Measurements from ENCODE around the gene LTA4H. TPM values are rescaled to one million over a fixed set of nuclear protein-coding genes. Genes with fewer than 3 reads are reported as not detected.

The LTA4H gene
- total RNA-seq, 1 donor: 160 TPM

- H3K4me1 ChIP-seq (ENCODE audit: insufficient read depth, low read length): peaks cover 56% of the 10 kb centered on the region
- H3K4me3 ChIP-seq (ENCODE audit: low read length): no peak overlapping the region
- no peaks in the 10 kb centered on the region for H3K27me3 ChIP-seq (ENCODE audit: insufficient read depth, low read length)
- no peaks in the 10 kb centered on the region for H3K9me3 ChIP-seq (ENCODE audit: low read depth, low read length)
Observed at GRCh38 chr12:95994476-95994875, 40.9 kb downstream of the LTA4H start.

- H3K4me1 ChIP-seq (ENCODE audit: insufficient read depth, low read length): peaks cover 54% of the 10 kb centered on the region
- no peaks in the 10 kb centered on the region for H3K27me3 ChIP-seq (ENCODE audit: insufficient read depth, low read length)
- H3K4me3 ChIP-seq (ENCODE audit: low read length): no peak overlapping the region
- H3K9me3 ChIP-seq (ENCODE audit: low read depth, low read length): no peaks in the 10 kb centered on the region
Observed at GRCh38 chr12:95993907-95994306, 41.5 kb downstream of the LTA4H start.

GRCh38 chr12:95990136-95990535, 45.3 kb downstream of the LTA4H start:
- H3K4me1 ChIP-seq (ENCODE audit: insufficient read depth, low read length): peaks cover 19% of the 10 kb centered on the region
- no peaks in the 10 kb centered on the region for H3K9me3 ChIP-seq (ENCODE audit: low read depth, low read length)
- no peak overlapping the region for H3K4me3 ChIP-seq (ENCODE audit: low read length)
- H3K27me3 ChIP-seq (ENCODE audit: insufficient read depth, low read length): no peaks in the 10 kb centered on the region

- Histone ChIP-seq H3K27me3 (ENCODE audit: insufficient read depth, low read length) (no peaks in the 10 kb centered on the region), H3K9me3 (ENCODE audit: low read depth, low read length) (no peaks in the 10 kb centered on the region), H3K4me1 (ENCODE audit: insufficient read depth, low read length) (peaks cover 14% of the 10 kb centered on the region), H3K4me3 (ENCODE audit: low read length) (no peak overlapping the region)
Observed at GRCh38 chr12:95989504-95990123, 45.8 kb downstream of the LTA4H start.

DNA sequence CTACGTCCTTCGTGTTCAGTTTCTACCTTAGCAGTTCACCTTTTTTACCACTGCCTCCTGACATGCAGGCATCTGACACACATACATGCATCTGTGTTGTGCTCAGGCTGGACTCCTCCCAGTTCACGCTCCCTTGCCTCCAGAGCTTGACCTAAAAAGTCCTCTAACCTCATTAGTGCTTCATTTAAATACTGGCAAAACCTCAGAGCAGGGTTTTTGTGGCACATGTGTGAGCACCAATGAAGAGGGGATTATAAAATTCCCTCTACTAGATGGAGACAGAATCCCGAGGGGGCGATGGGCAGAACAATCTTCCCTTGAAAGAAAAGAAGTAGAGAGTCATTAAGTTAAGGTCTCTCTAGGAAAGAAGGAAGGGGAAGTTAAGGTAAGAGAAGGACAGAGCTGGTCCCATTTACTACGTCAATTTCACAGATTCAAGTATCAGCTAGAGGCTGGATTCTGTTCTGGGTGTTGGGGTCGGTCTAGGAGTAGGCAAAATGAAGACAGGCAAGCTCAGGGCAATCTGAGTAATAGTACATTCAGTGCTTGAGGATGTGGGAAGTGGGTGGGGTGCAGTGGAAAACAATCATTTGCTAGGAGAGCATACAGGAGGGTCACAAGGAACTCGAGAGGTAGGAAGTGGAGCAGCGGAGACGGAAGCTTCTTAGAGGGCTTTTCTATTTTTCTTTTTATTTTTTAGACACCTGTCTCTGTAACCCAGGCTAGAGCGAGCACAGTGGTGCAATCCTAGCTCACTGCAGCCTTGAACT, 46.7 kb downstream of the LTA4H start:
- no peaks in the 10 kb centered on the region for H3K27me3 ChIP-seq (ENCODE audit: insufficient read depth, low read length)
- H3K4me3 ChIP-seq (ENCODE audit: low read length): no peak overlapping the region
- no peaks in the 10 kb centered on the region for H3K9me3 ChIP-seq (ENCODE audit: low read depth, low read length)
- H3K4me1 ChIP-seq (ENCODE audit: insufficient read depth, low read length): peaks cover 6% of the 10 kb centered on the region

DNA sequence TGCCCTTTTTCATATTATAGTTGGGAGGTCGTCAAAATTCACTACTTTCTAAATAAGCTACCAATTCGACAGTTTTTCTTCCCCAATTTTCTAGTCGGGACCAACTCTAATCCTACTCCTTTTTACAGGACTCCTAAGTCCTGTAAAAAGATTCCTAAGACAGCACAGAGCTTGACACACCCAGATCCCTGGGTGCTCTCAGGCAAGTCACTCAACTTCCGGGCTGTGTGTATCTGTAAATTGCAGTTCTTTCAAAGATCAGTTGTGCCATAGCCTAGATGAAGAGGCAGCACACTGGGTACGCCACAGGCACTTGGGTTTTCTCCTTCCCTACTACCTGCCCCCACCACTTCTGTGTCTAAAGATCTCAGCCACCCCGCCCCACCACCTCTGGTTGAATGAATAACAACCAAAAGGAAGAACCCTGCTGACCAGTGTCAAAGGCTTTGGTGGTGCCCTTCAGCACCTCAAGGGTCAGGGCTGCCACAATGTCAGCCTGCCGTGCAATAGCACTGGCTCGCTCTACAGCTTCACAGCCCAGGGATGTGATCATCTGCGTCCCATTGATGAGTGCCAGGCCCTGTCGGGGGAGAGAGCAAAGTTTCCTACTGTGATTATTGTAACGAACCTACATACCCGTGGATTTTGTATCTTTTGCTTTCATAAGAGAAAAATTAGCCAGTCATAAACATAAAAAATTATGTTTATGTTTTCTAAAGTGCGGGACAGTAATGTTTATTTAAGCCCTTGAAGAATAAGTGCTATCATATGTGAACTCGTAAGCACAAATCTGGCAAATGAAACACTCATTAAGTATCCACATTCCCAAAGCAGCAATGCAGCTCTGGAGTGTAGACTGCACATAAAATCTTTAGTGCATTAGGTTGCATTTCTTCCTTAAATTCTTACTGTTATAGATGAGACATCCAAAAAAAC, 48.5 kb downstream of the LTA4H start:
- H3K27me3 ChIP-seq (ENCODE audit: insufficient read depth, low read length): no peaks in the 10 kb centered on the region
- H3K9me3 ChIP-seq (ENCODE audit: low read depth, low read length): no peaks in the 10 kb centered on the region
- no peak overlapping the region for H3K4me3 ChIP-seq (ENCODE audit: low read length)
- peaks cover 6% of the 10 kb centered on the region for H3K4me1 ChIP-seq (ENCODE audit: insufficient read depth, low read length)

DNA sequence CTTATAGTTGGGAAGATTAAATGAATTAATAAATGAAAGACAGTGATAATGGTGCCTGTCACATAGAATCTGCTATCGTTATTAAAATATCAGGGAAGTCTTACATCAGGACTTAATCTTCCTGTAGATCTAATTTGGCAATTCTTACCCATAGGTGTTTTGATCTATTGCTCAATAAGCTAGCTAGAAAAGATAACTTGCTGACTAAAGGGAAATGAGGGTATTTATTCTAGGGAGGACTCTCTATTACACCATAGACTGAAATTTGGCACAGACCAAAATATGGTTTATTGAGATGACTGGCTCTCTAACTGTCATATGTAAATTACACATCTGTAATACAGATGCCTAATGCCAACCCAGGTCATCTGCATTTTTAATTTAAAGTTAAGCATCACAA, 50.7 kb downstream of the LTA4H start:
- Histone ChIP-seq H3K4me1 (ENCODE audit: insufficient read depth, low read length) (peaks cover 4% of the 10 kb centered on the region), H3K4me3 (ENCODE audit: low read length) (no peak overlapping the region), H3K27me3 (ENCODE audit: insufficient read depth, low read length) (no peaks in the 10 kb centered on the region), H3K9me3 (ENCODE audit: low read depth, low read length) (no peaks in the 10 kb centered on the region)

- Histone ChIP-seq H3K9me3 (ENCODE audit: low read depth, low read length) (no peaks in the 10 kb centered on the region), H3K4me1 (ENCODE audit: insufficient read depth, low read length) (no peaks in the 10 kb centered on the region), H3K4me3 (ENCODE audit: low read length) (no peak overlapping the region), H3K27me3 (ENCODE audit: insufficient read depth, low read length) (no peaks in the 10 kb centered on the region)
Observed at GRCh38 chr12:95982602-95983001, 52.8 kb downstream of the LTA4H start.

GRCh38 chr12:95980437-95980836, 55.0 kb downstream of the LTA4H start:
- Histone ChIP-seq H3K9me3 (ENCODE audit: low read depth, low read length) (no peaks in the 10 kb centered on the region), H3K4me1 (ENCODE audit: insufficient read depth, low read length) (no peaks in the 10 kb centered on the region), H3K27me3 (ENCODE audit: insufficient read depth, low read length) (no peaks in the 10 kb centered on the region), H3K4me3 (ENCODE audit: low read length) (no peak overlapping the region)

DNA sequence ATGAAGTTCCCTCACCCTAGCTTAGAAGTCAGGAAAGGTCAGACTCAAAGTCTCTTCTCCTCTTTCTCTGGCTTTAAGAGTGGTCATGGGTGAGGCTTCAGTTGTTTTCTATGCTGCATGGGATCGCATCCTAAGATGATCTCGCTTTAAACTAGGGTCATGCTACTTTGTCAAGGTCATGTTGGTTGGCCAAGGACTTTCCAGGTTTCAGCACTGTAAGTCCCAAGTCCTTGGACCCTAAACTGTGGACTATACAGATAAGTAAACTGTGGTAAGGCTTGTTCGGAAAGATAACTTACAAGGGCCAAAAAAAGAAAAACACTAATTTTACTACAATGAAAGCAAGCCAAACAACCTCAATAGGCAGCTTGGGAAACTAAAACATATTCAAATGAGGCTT, 56.6 kb downstream of the LTA4H start:
- H3K4me3 ChIP-seq (ENCODE audit: low read length): no peak overlapping the region
- no peaks in the 10 kb centered on the region for H3K9me3 ChIP-seq (ENCODE audit: low read depth, low read length)
- no peaks in the 10 kb centered on the region for H3K4me1 ChIP-seq (ENCODE audit: insufficient read depth, low read length)
- H3K27me3 ChIP-seq (ENCODE audit: insufficient read depth, low read length): no peaks in the 10 kb centered on the region

- no peaks in the 10 kb centered on the region for H3K9me3 ChIP-seq (ENCODE audit: low read depth, low read length)
- no peak overlapping the region for H3K4me3 ChIP-seq (ENCODE audit: low read length)
- H3K27me3 ChIP-seq (ENCODE audit: insufficient read depth, low read length): no peaks in the 10 kb centered on the region
- H3K4me1 ChIP-seq (ENCODE audit: insufficient read depth, low read length): no peaks in the 10 kb centered on the region
Observed at GRCh38 chr12:95978351-95978750, 57.0 kb downstream of the LTA4H start.

DNA sequence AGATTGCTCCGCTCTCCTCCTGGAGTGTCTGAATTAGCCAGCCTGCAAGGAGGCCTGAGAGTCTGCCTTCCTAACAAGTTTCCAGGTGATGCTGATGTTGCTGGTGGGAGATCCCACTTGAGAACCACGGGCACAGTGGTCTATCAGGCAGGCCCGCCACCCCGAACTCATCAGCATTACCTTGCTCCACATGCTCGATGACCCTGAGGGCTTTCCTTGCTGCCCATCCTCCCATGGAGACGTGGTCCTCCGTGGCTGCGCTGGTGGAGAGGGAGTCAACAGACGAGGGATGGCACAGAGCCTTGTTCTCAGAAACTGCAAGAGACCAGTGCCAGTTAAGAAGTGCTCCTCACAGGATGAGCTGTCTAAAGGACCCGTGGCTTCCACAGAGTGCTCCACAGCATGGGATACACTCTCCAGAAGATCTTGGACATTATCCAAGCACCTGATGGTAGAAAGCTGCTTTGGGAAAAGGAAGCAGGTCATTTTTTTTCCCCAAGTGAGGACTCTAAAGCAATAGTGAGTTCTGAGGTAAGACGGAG, 57.6 kb downstream of the LTA4H start:
- no peak overlapping the region for H3K4me3 ChIP-seq (ENCODE audit: low read length)
- no peaks in the 10 kb centered on the region for H3K4me1 ChIP-seq (ENCODE audit: insufficient read depth, low read length)
- no peaks in the 10 kb centered on the region for H3K9me3 ChIP-seq (ENCODE audit: low read depth, low read length)
- no peaks in the 10 kb centered on the region for H3K27me3 ChIP-seq (ENCODE audit: insufficient read depth, low read length)

DNA sequence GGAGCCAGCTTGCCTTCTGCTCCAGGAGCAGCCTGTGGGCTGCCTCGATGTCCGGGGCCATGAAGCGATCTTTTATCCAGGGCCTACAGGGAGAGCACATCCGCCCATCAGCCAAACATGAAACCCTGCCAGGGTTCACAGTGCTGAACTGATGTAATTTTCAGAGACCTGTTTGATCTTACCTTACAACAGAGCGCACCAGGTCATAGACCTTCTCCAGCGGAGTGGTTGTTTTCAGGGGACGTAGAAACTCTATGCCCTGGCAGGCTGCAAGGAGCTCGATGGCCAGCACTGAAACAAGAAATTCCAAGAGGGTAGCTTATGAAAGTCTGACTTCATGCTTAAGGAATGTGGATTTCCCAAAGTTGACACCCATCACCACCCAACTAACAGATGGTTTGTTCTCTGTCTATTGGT, 59.0 kb downstream of the LTA4H start:
- H3K4me3 ChIP-seq (ENCODE audit: low read length): no peak overlapping the region
- no peaks in the 10 kb centered on the region for H3K27me3 ChIP-seq (ENCODE audit: insufficient read depth, low read length)
- no peaks in the 10 kb centered on the region for H3K9me3 ChIP-seq (ENCODE audit: low read depth, low read length)
- H3K4me1 ChIP-seq (ENCODE audit: insufficient read depth, low read length): no peaks in the 10 kb centered on the region

DNA sequence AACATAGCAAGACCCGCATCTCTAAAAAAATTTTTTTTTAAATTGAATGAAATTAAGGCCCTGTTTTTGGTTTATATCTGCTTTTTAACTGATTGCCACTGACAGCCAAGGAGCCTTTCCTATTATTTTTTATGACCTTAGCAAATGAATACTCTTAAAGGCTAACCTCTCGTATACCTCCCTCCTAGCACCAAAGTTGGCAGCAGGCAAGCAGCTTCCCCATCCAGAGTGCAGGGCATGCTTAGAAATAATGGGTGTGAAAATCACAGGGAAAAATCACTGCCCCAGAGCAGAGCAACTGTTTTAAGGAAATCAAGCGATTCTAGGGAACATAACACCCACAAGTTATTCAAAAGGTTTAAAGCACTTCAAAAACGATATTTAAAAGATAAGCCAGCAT, 59.9 kb downstream of the LTA4H start:
- H3K4me1 ChIP-seq (ENCODE audit: insufficient read depth, low read length): no peaks in the 10 kb centered on the region
- no peak overlapping the region for H3K4me3 ChIP-seq (ENCODE audit: low read length)
- no peaks in the 10 kb centered on the region for H3K9me3 ChIP-seq (ENCODE audit: low read depth, low read length)
- H3K27me3 ChIP-seq (ENCODE audit: insufficient read depth, low read length): no peaks in the 10 kb centered on the region

- Histone ChIP-seq H3K27me3 (ENCODE audit: insufficient read depth, low read length) (no peaks in the 10 kb centered on the region), H3K4me1 (ENCODE audit: insufficient read depth, low read length) (no peaks in the 10 kb centered on the region), H3K4me3 (ENCODE audit: low read length) (no peak overlapping the region), H3K9me3 (ENCODE audit: low read depth, low read length) (no peaks in the 10 kb centered on the region)
Observed at GRCh38 chr12:95974358-95974757, 61.0 kb downstream of the LTA4H start.

Data from mononuclear cell (primary cell).